ENCODE data around the gene UBQLN4.
"Not testable (repeated sequence)": the region's sequence is repeated elsewhere in the genome, so short reads cannot be mapped to it uniquely, and the experiment has no call there.

The UBQLN4 gene

DNA sequence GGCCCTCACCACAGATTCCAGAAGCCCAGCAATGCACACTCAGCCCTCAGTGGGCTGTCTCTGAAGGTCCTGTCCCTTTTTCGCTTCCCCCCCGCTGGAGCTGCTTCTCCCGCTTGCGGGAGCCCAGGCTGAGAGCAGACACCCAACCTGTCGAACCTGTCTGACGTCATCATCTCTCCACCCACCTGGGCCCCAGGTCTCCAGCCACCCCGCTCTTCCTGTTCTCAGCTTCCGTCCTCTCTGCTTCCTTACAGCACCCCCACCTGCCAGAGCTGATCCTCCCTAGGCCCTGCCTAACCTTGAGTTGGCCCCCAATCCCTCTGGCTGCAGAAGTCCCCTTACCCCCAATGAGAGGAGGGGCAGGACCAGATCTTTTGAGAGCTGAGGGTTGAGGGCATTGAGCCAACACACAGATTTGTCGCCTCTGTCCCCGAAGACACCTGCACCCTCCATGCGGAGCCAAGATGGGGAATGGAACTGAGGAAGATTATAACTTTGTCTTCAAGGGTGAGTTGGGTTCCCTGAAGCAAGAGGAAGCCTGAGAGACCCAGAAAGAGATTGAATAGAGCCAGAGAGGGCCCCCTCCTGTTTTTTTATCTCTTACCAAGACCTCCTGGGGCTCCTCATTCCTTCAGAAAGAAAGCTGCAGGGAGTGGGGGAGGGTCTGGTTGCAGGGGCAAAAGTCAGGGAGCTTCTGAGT is 7.5 kb upstream of the UBQLN4 start, which contains the start of gene RAB25:
Gene RAB25 (plus strand): TSS at position 224 of the 700 bp plus-strand sequence. CDS start 241 bp downstream, at position 465.
- DNase-seq: no peak

GRCh38 chr1:156056326-156056849 is 2.8 kb upstream of the UBQLN4 start:
- no peak for DNase-seq

GRCh38 chr1:156055281-156056048 is 1.9 kb upstream of the UBQLN4 start:
- peak in 2 of 14 donors; percentile 30 to 50 for DNase-seq

DNA sequence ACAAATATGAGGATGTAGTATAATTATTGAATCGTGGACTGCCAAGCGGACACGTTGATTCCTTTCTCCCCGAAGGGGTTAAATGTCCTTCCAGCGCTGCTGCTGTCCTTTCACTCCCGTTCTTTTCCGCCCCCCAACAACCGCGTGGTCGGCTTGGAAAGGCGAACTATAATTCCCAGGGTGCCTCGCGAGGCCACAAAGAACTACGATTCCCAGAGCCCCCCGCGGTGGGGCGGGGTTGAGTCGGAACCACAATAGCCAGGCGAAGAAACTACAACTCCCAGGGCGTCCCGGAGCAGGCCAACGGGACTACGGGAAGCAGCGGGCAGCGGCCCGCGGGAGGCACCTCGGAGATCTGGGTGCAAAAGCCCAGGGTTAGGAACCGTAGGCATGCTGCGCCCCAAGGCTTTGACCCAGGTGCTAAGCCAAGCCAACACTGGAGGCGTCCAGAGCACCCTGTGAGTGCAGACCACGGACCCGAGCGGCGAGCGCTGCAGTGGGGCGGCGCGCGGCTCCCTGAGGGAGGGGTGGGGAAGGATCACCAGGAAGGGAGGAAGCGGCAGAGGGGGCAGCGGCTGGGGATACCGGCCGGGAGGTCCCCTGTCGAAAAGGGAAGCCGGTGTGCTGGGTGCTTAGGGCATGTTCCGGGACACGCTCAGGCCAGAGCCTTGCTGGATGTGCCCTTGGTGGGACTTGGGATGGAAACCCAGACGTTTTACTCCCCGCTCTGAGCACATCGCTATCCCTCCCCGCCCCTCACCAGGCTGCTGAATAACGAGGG is 1.1 kb upstream of the UBQLN4 start, which contains the start of gene LAMTOR2:
Gene LAMTOR2 (plus strand): TSS at position 283 of the 781 bp plus-strand sequence. CDS start 108 bp downstream, at position 391.
- peak; percentile 82 to 99 (median 97) for DNase-seq

DNA sequence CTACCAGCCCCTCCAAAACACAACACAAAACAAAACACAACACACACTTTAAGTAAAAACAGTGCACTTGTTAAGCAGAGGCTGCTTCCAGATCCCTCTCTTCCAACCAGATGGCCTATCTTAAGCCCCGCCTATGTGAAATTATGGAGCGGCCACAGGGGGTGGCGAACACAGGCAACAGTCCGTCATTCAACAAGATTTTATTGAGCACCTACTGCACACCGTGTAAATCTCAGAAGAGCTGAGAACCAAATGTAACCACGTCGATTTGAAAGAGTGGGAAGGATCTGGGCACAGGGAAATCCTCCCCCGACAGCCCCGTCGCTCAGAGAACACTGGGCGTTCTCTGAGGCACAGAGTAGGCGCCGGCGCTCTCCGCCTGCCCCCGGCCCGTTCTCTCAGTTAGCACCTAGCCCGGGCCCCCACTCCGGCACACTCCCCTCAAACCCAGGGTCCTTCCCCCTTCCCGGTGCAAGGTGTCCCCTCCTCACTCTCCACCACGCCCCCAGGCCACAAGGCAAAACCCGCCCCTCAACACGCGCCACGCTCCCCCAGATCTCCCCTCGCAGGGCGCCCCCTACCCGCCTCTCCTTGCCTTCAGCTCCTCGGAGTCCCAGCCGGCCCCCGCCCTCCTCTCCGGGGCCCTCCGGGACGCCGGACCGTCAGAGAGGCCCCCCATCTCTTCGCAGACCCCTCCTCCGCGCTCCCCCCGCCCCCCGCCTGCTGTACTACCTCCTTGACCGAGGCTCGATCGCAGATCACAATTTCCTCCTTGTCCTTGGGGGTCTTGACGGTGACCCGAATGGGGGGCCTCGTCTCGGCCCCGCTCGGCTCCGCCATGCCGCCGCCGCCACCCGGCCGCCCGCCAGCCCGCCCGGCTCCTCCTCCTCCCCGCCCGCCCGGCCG is 483 bp downstream of the UBQLN4 start:
- peak in 9 of 14 donors; percentile 35 to 73 (median 53) for DNase-seq

DNA sequence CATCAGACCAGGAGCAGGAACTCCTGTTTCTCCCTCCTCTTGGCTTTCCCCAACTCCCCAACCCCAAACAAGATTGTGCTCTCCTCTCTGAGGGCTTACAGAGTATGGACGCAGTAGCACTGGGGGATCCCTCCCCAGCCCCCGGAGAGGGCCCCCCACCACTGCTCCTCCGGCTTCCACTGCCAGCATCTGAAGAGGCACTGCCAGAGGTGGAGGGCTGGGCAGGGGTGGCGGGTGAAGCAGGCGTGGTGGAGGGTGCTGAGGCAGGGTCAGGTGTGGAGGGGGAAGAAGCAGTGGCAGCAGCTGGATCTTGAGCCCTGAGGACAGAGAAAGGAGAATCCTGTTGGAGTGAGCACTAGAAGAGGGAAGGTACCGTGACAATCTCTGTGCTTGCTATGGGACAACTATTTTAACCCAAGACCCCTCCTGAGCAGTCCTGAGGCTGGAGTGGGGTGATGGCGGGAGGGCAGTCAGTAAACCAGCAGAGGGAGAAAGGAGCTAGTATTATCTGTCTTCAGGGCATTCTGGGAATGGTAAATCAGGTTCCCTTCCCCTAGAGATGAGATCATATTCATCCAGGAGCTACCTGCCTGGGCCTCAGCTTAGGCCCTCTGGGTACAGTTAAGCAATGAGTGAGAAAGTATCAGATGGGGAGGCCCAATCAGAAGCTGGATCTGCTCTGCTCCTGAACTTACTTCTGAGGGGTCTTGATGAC is 2.4 kb downstream of the UBQLN4 start:
- DNase-seq: no peak

DNA sequence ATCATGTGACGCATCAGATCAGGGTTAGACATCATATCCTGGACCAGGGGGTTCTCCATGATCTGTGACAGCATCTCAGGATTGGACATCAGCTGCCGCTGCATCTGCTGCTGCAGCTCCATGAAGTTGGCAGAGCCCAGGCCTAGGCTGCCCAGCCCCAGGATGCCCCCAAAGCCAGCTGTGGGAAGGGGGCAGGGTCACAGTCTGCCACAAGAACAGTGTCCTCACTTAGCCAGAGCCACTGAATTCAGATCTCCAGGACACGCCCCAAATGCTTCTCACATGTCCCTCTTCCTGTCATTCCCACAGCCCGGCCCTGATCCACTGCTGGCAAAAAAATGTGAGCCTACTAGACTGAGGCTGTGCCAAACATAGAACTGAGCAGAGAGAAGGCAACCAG is 3.2 kb downstream of the UBQLN4 start:
- peak in 1 of 14 donors; percentile 56 for DNase-seq

DNA sequence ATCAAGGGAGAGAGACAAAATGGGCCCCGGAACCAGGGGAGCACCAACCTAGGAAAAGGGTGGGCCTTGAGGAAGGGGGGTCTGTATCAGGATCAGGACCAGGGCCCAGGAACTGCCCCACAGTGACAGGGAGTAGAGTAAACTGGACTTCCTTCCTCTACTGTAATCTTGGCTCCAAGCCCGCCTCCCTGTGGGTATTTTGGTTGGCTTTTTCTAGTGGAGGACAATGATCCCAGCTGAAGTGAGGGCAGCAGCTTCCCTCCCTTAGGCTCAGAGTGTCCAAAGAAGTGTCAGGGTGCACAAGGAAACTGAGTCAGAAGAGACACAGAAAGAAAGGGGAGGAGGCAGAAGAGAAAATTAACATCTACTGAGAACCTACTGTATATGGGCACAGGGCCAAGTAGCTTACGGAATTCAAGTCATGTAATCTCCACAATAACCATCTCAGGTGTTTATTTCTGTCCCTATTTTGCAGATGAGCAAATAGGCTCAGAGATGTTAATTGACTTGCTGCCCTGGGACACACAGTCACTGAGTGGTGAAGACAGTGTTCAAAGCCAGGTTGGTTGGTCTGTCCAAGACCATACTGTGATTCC is 4.8 kb downstream of the UBQLN4 start:
- no peak for DNase-seq

GRCh38 chr1:156045076-156045475 is 8.5 kb downstream of the UBQLN4 start:
- DNase-seq: no peak

- DNase-seq: no peak
Observed at GRCh38 chr1:156042828-156043227, 10.8 kb downstream of the UBQLN4 start.

DNA sequence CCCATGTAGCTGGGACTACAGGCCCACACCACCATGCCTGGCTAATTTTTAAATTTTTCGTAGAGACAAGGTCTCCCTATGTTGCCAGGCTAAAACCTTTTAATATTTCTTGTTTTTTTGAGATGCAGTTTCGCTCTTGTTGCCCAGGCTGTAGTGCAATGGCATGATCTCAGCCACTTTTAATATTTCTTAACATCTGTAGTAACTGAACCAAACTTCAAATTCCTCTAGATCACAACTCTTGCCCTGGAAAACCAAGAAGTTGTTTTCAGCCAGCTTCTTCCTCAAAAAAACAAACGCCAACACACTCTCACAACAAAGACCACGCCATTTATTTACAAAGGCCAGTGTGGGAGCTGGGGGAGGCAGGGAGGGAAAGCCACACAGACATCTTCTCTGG is 18.6 kb downstream of the UBQLN4 start:
- not testable (repeated sequence) for DNase-seq

GRCh38 chr1:156033011-156033410 is 20.6 kb downstream of the UBQLN4 start:
- no peak for DNase-seq

DNA sequence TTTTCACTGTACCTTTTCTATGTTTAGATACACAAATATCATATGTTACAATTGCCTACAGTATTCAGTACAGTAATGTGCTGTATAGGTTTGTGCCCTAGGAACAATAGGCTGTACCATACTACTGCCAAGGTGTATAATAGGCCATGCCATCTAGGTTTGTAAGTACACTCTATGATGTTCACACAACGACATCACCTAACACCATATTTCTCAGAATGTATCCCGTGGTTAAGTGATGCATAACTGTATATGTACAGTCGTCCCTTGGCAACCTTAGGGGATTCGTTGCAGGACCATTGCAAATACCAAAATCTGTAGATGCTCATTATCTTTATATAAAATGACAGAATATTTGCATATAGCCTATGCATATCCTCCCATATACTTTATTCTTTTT is 27.0 kb downstream of the UBQLN4 start:
- DNase-seq: no peak

- no peak for DNase-seq
Observed at GRCh38 chr1:156025876-156026275, 27.7 kb downstream of the UBQLN4 start.

GRCh38 chr1:156024801-156025200 is 28.8 kb downstream of the UBQLN4 start:
- no peak for DNase-seq

DNA sequence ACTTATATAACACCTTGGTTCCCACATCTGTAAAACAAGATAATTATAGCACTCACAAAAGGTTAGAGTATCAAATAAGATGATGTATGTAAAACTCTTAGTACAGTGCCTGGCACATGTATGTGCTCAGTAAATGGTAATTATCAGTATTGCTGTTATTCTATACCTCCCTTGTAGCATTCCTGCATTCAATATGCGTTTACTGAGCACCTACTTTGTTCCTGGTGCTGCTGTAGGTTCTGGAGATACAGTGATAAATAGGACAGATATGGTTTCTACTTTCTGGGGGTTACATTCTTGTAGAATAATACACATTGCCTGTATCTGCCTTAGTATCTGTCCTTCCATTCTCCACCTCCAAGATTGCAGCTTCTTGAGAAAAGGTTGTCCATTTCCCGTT is 31.6 kb downstream of the UBQLN4 start:
- DNase-seq: no peak

DNA sequence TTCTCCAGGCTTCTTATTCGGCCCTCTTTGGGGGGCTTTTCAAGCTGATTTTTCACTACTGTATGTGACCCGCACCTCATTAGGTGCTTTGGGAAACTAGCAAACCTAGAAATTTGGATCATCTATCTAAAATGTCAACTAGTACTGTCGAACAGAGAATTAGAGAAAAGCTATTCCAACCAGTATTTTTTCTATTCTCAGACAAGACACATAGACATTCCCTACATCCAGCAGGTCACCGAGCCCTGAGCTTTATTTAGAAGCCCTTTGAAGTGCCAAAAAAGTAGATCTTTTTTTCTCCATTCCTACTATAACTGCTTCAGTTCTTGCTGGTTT is 32.5 kb downstream of the UBQLN4 start:
- DNase-seq: no peak

DNA sequence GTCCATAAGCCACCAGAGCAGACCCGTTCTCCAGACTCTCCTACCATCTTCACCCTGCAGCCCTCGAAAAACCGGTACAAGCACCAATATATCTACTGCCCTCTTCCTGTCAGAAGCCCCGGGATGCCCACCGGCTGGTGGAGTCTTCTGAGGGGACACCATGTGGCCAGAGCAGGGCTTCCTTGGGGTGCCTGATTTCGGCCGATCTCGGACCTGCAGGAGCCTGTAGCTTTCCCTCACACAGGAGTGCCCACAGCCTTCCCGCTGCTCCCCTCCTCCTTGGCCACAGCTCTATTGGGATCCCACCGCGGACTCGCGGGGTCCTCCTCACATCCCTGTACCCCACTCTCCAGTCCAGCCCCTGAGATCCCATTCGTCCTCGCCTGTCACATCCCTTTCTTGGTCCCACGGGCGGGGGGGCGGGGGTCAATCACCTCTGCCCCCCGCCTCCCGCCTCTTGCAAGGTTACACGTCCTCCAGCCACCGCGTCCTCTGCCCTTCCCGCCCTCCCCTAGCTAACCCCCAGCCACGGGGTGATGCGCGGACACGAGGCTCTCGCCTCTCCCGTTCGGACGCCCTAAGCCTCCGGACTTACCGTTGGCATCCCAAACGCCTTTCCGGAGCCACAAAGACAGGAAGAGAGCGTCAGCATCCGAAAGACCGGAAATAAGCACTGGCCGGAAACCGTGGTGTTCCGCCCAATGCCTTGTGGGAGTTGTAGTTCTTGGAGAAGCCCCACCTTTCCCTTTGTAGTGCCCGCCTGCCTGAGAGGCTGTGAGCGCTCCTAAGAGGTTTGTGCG is 33.1 kb downstream of the UBQLN4 start, which contains the start of gene SSR2:
Gene SSR2 (minus strand): TSS at position 659 of the 800 bp plus-strand sequence. CDS start 784 bp downstream, outside the sequence.
- DNase-seq: peak; percentile 14 to 93 (median 84)

GRCh38 chr1:156019946-156020292 is 33.7 kb downstream of the UBQLN4 start:
- no peak for DNase-seq

DNA sequence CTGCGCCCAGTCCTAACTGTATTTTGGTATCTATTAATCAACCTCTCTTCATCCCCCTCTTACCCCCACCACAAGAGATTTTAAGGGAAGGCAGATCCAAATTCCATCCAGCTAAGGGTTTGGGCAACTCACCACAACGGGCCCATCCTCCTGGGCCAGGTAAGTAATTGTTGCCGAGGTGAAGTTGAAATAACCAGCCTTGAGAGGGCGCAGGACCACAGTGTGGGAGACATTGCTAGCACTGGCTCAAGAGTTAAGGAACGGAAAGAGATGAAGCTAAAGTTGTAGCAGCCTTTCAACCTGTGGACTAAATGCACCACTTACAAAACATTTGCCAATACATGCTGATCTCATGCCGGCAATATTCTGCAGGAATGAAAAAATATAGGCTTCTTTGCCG is 38.8 kb downstream of the UBQLN4 start:
- no peak for DNase-seq
